Activated T-cell treated with anti-CD3 and anti-CD28 coated beads, Interleukin-2, amount 50 U/mL, for 72 hours (primary cell): ENCODE data around the gene CEP97. TPM values are rescaled to one million over a fixed set of nuclear protein-coding genes. Genes with fewer than 3 reads are reported as not detected.
A peak's percentile ranks its signal among the peaks of the same experiment; 100 is the strongest.
"Not testable (repeated sequence)": the region's sequence is repeated elsewhere in the genome, so short reads cannot be mapped to it uniquely, and the experiment has no call there.

Experiments
- ATAC-seq, 2 donors: fragments of 150-1000 bp; cut with Tn5 transposase; replicated peaks in 1 of 2; 2 replicates each; pipeline ENCODE4 v1.10.0; 2021; ENCODE audit warnings: moderate library complexity in 2 of 2, mild to moderate bottlenecking in 1 of 2
- DNase-seq, 2 donors: peaks; one replicate each; pipeline ENCODE4 v3.0.0; 2021 to 2022; ENCODE audit warnings: mixed read lengths in 1 of 2
- H3K27ac Mint-ChIP-seq: one replicate; pipeline ENCODE4 v1.8.0; 2022; ENCODE audit warnings: mild to moderate bottlenecking, moderate library complexity, mixed read lengths
- H3K27me3 Mint-ChIP-seq: one replicate; pipeline ENCODE4 v1.8.0; 2022; ENCODE audit warnings: low read depth, mixed read lengths
- H3K36me3 Mint-ChIP-seq, 2 donors: one replicate each; pipeline ENCODE4 v1.8.0; 2022; ENCODE audit warnings: mixed read lengths in 2 of 2, mild to moderate bottlenecking in 1 of 2; ENCODE audit not compliant: insufficient read depth in 2 of 2
- H3K4me1 Mint-ChIP-seq: one replicate; pipeline ENCODE4 v1.8.0; 2022; ENCODE audit warnings: low read depth, mixed read lengths
- H3K4me3 Mint-ChIP-seq, 2 donors: one replicate each; pipeline ENCODE4 v1.8.0; 2022; ENCODE audit warnings: mild to moderate bottlenecking in 2 of 2, mixed read lengths in 2 of 2, moderate library complexity in 2 of 2
- H3K9me3 Mint-ChIP-seq, 2 donors: one replicate each; pipeline ENCODE4 v1.8.0; 2022; ENCODE audit warnings: mixed read lengths in 2 of 2
- total RNA-seq, 2 donors: library from RNA; stranded (reverse); gene quantifications; one replicate each; pipeline ENCODE4 v1.2.3, GENCODE V29; 2022

CEP97 gene
- total RNA-seq, 2 donors from 2014 or later: 19.2 to 23.5 TPM

GRCh38 chr3:101690972-101691371, 33.4 kb upstream of the CEP97 start:
- H3K27me3 Mint-ChIP-seq: no peaks in the 10 kb centered on the region
- H3K4me3 Mint-ChIP-seq: no peak overlapping the region
- H3K9me3 Mint-ChIP-seq: no peaks in the 10 kb centered on the region
- peaks cover 4 to 6% of the 10 kb centered on the region in 2 donors for H3K36me3 Mint-ChIP-seq
- H3K27ac Mint-ChIP-seq: peak overlapping the region; percentile 48
- H3K4me1 Mint-ChIP-seq: peaks cover 32% of the 10 kb centered on the region
- ATAC-seq (peak; percentile 10 to 52), DNase-seq (peak in 1 of 2 donors; percentile 37)

- H3K27ac Mint-ChIP-seq, H3K27me3 Mint-ChIP-seq, ATAC-seq, H3K36me3 Mint-ChIP-seq, H3K9me3 Mint-ChIP-seq, H3K4me3 Mint-ChIP-seq, DNase-seq: not testable (repeated sequence)
- H3K4me1 Mint-ChIP-seq: peaks cover 30% of the 10 kb centered on the region
These were observed 32.4 kb upstream of the CEP97 start for GRCh38 chr3:101691685-101692671.

- H3K36me3 Mint-ChIP-seq, H3K27ac Mint-ChIP-seq, H3K4me3 Mint-ChIP-seq, H3K27me3 Mint-ChIP-seq, H3K9me3 Mint-ChIP-seq: not testable (repeated sequence)
- peak; percentile 37 to 39 for DNase-seq
- peak; percentile 76 to 81 for ATAC-seq
- H3K4me1 Mint-ChIP-seq: peaks cover 22% of the 10 kb centered on the region
These were observed 30.9 kb upstream of the CEP97 start for GRCh38 chr3:101693540-101693939.

- DNase-seq, H3K27me3 Mint-ChIP-seq, H3K27ac Mint-ChIP-seq, ATAC-seq, H3K36me3 Mint-ChIP-seq, H3K4me3 Mint-ChIP-seq, H3K9me3 Mint-ChIP-seq: not testable (repeated sequence)
- H3K4me1 Mint-ChIP-seq: peaks cover 16% of the 10 kb centered on the region
These were observed 29.6 kb upstream of the CEP97 start for GRCh38 chr3:101694836-101695235.

- Mint-ChIP-seq H3K36me3 (no peaks in the 10 kb centered on the region), H3K27ac (no peak overlapping the region), H3K4me3 (no peak overlapping the region), H3K27me3 (no peaks in the 10 kb centered on the region), H3K9me3 (no peaks in the 10 kb centered on the region), H3K4me1 (peaks cover 7% of the 10 kb centered on the region)
- DNase-seq (peak; percentile 42 to 61), ATAC-seq (no peak)
These were observed 28.5 kb upstream of the CEP97 start for GRCh38 chr3:101695779-101696372.

GRCh38 chr3:101701696-101702634, 22.4 kb upstream of the CEP97 start:
- H3K36me3 Mint-ChIP-seq: no peaks in the 10 kb centered on the region
- H3K27me3 Mint-ChIP-seq: no peaks in the 10 kb centered on the region
- no peak for ATAC-seq
- no peak overlapping the region for H3K4me3 Mint-ChIP-seq
- no peak for DNase-seq
- no peaks in the 10 kb centered on the region for H3K9me3 Mint-ChIP-seq
- H3K4me1 Mint-ChIP-seq: no peaks in the 10 kb centered on the region
- H3K27ac Mint-ChIP-seq: no peak overlapping the region

- Mint-ChIP-seq H3K4me1 (no peaks in the 10 kb centered on the region), H3K4me3 (no peak overlapping the region), H3K9me3 (no peaks in the 10 kb centered on the region), H3K27ac (no peak overlapping the region), H3K36me3 (no peaks in the 10 kb centered on the region), H3K27me3 (no peaks in the 10 kb centered on the region)
- DNase-seq (no peak), ATAC-seq (no peak)
These were observed 21.7 kb upstream of the CEP97 start for GRCh38 chr3:101702726-101703125.

GRCh38 chr3:101703169-101703568, 21.2 kb upstream of the CEP97 start:
- no peak for DNase-seq

GRCh38 chr3:101704639-101705038, 19.8 kb upstream of the CEP97 start:
- not testable (repeated sequence) for DNase-seq, H3K9me3 Mint-ChIP-seq, H3K36me3 Mint-ChIP-seq, H3K27me3 Mint-ChIP-seq, ATAC-seq, H3K4me1 Mint-ChIP-seq, H3K27ac Mint-ChIP-seq, H3K4me3 Mint-ChIP-seq

More at GRCh38 chr3:101703169-101703568, 21.2 kb upstream of the CEP97 start:
- Mint-ChIP-seq H3K9me3 (no peaks in the 10 kb centered on the region), H3K27ac (no peak overlapping the region), H3K4me1 (no peaks in the 10 kb centered on the region), H3K36me3 (no peaks in the 10 kb centered on the region), H3K4me3 (no peak overlapping the region), H3K27me3 (no peaks in the 10 kb centered on the region)
- ATAC-seq: no peak

GRCh38 chr3:101709126-101709525, 15.3 kb upstream of the CEP97 start:
- Mint-ChIP-seq H3K36me3 (no peaks in the 10 kb centered on the region), H3K27ac (no peak overlapping the region), H3K9me3 (no peaks in the 10 kb centered on the region), H3K4me1 (peaks cover 4% of the 10 kb centered on the region), H3K4me3 (no peak overlapping the region), H3K27me3 (no peaks in the 10 kb centered on the region)
- ATAC-seq: no peak
- no peak for DNase-seq

- no peaks in the 10 kb centered on the region for H3K9me3 Mint-ChIP-seq
- H3K4me1 Mint-ChIP-seq: peaks cover 23% of the 10 kb centered on the region
- H3K27ac Mint-ChIP-seq: no peak overlapping the region
- no peaks in the 10 kb centered on the region for H3K27me3 Mint-ChIP-seq
- DNase-seq: no peak
- ATAC-seq: no peak
- H3K4me3 Mint-ChIP-seq: no peak overlapping the region
- H3K36me3 Mint-ChIP-seq: no peaks in the 10 kb centered on the region
These were observed 6.0 kb upstream of the CEP97 start for GRCh38 chr3:101718455-101718854.

- no peak for ATAC-seq
- no peaks in the 10 kb centered on the region for H3K36me3 Mint-ChIP-seq
- no peak overlapping the region for H3K4me3 Mint-ChIP-seq
- DNase-seq: no peak
- H3K4me1 Mint-ChIP-seq: peaks cover 30% of the 10 kb centered on the region
- H3K27me3 Mint-ChIP-seq: no peaks in the 10 kb centered on the region
- no peaks in the 10 kb centered on the region for H3K9me3 Mint-ChIP-seq
- peak overlapping the region; percentile 67 for H3K27ac Mint-ChIP-seq
These were observed 4.7 kb upstream of the CEP97 start for GRCh38 chr3:101719604-101720185.
